Activated CD8-positive, alpha-beta T cell treated with anti-CD3 and anti-CD28 coated beads for 36 hours (primary cell): ENCODE results near the gene MAPKAP1. TPM values are rescaled to one million over a fixed set of nuclear protein-coding genes. Genes with fewer than 3 reads are reported as not detected.
A peak's percentile ranks its signal among the peaks of the same experiment; 100 is the strongest.

Experiments used
- ATAC-seq: fragments of 200-7000 bp; cut with Tn5 transposase; one replicate; pipeline ENCODE4 v1.10.0; 2021; ENCODE audit warnings: mild to moderate bottlenecking, moderate library complexity
- CTCF ChIA-PET: fragments of 350-600 bp; sonication (Branson Sonifier 250); formaldehyde crosslinking; loops from one replicate; lab custom pipeline; 2021; ENCODE audit warnings: antibody characterized with exemption; lab: Charles Lee
- POLR2A ChIA-PET: fragments of 350-600 bp; sonication (Branson Sonifier 250); formaldehyde crosslinking; loops from one replicate; lab custom pipeline; 2021; ENCODE audit warnings: antibody characterized with exemption; lab: Charles Lee
- DNase-seq: peaks from one replicate; pipeline ENCODE4 v3.0.0-alpha.2; 2020
- H3K27ac Mint-ChIP-seq: one replicate; pipeline ENCODE4 v1.8.0; 2021; ENCODE audit warnings: mild to moderate bottlenecking, mixed read lengths
- H3K27me3 Mint-ChIP-seq: one replicate; pipeline ENCODE4 v1.8.0; 2021; ENCODE audit warnings: mixed read lengths
- H3K36me3 Mint-ChIP-seq: one replicate; pipeline ENCODE4 v1.8.0; 2021; ENCODE audit warnings: low read depth, mixed read lengths
- H3K4me1 Mint-ChIP-seq: one replicate; pipeline ENCODE4 v1.8.0; 2021; ENCODE audit warnings: low read depth, mixed read lengths
- H3K4me3 Mint-ChIP-seq: one replicate; pipeline ENCODE4 v1.8.0; 2021; ENCODE audit warnings: mild to moderate bottlenecking, moderate library complexity, mixed read lengths
- H3K9me3 Mint-ChIP-seq: one replicate; pipeline ENCODE4 v1.8.0; 2021; ENCODE audit warnings: mixed read lengths
- CTCF ChIP-seq: fragments of 200-600 bp; IDR thresholded peaks from one replicate; pipeline ENCODE4 v1.8.0; 2022; ENCODE audit warnings: antibody characterized with exemption, mild to moderate bottlenecking
- intact Hi-C: fragments of 100-400 bp; cut with micrococcal nuclease; formaldehyde crosslinking; loops from one replicate; pipeline ENCODE4 v1.10.0; 2022
- total RNA-seq, 2 experiments: library from RNA; stranded (reverse); gene quantifications; one replicate each; pipeline ENCODE4 v1.2.3, GENCODE V29; 2021

The MAPKAP1 gene
- total RNA-seq, 2 experiments from 2014 or later = 58.8 to 62.4 TPM

- DNase-seq (no peak), ATAC-seq (no peak)
- Mint-ChIP-seq H3K9me3 (peaks cover 2% of the 10 kb centered on the region), H3K27me3 (no peaks in the 10 kb centered on the region), H3K36me3 (peaks cover 13% of the 10 kb centered on the region), H3K27ac (no peak overlapping the region), H3K4me3 (no peak overlapping the region), H3K4me1 (peaks cover 55% of the 10 kb centered on the region)
- ChIA-PET CTCF (interaction anchor here (1.0 kb wide), 1 partner anchor 9 kb away, joined by 3 read pairs; no protein-coding TSS in a partner anchor), POLR2A (interaction anchor here (1.4 kb wide), 1 partner anchor 8 kb away, joined by 3 read pairs; no protein-coding TSS in a partner anchor)
- no peak for TF ChIP-seq CTCF
- intact Hi-C loops = loop anchor here (10.0 kb wide), 1 partner anchor 188 kb away; no protein-coding TSS in a partner anchor
Measured at GRCh38 chr9:125637241-125637640, 69.8 kb downstream of the MAPKAP1 start.

GRCh38 chr9:125635888-125636287 lies 71.1 kb downstream of the MAPKAP1 start:
- Mint-ChIP-seq H3K36me3 (peaks cover 16% of the 10 kb centered on the region), H3K4me3 (no peak overlapping the region), H3K27ac (no peak overlapping the region), H3K4me1 (peaks cover 63% of the 10 kb centered on the region), H3K9me3 (peaks cover 2% of the 10 kb centered on the region), H3K27me3 (no peaks in the 10 kb centered on the region)
- ATAC-seq = no peak
- intact Hi-C loops = loop anchor here (10.0 kb wide), 1 partner anchor 189 kb away; no protein-coding TSS in a partner anchor
- DNase-seq = no peak
- TF ChIP-seq CTCF = no peak
- ChIA-PET POLR2A (interaction anchor here (1.4 kb wide), 1 partner anchor 9 kb away, joined by 3 read pairs; no protein-coding TSS in a partner anchor), CTCF (interaction anchor here (1.1 kb wide), 1 partner anchor 77 kb away, joined by 3 read pairs; no protein-coding TSS in a partner anchor)

- intact Hi-C loops = loop anchor here (10.0 kb wide), 1 partner anchor 191 kb away; no protein-coding TSS in a partner anchor
- no peak overlapping the region for H3K4me3 Mint-ChIP-seq
- H3K27me3 Mint-ChIP-seq = no peaks in the 10 kb centered on the region
- H3K4me1 Mint-ChIP-seq = peaks cover 68% of the 10 kb centered on the region
- CTCF ChIA-PET = interaction anchor here (0.9 to 3.1 kb wide), 2 partner anchors 16 to 73 kb away, joined by 3 to 11 read pairs; no protein-coding TSS in a partner anchor
- POLR2A ChIA-PET = interaction anchor here (0.9 kb wide), 1 partner anchor 66 kb away, joined by 3 read pairs; no protein-coding TSS in a partner anchor
- peaks cover 2% of the 10 kb centered on the region for H3K9me3 Mint-ChIP-seq
- no peak for TF ChIP-seq CTCF
- H3K36me3 Mint-ChIP-seq = peaks cover 15% of the 10 kb centered on the region
- no peak overlapping the region for H3K27ac Mint-ChIP-seq
- ATAC-seq (no peak), DNase-seq (no peak)
Measured at GRCh38 chr9:125634040-125634717, 72.8 kb downstream of the MAPKAP1 start.

GRCh38 chr9:125633116-125633745 lies 73.8 kb downstream of the MAPKAP1 start:
- Mint-ChIP-seq H3K36me3 (peaks cover 18% of the 10 kb centered on the region), H3K4me3 (no peak overlapping the region), H3K9me3 (peaks cover 2% of the 10 kb centered on the region), H3K27me3 (no peaks in the 10 kb centered on the region), H3K4me1 (peaks cover 73% of the 10 kb centered on the region), H3K27ac (peak overlapping the region; percentile 63)
- CTCF ChIA-PET = interaction anchor here (1.0 to 3.1 kb wide), 6 partner anchors 13 to 74 kb away, joined by 3 to 18 read pairs (median 4); no protein-coding TSS in a partner anchor
- ATAC-seq (no peak), DNase-seq (no peak)
- intact Hi-C loops = loop anchor here (2.0 to 10.0 kb wide), 2 partner anchors 18 to 192 kb away; no protein-coding TSS in a partner anchor
- POLR2A ChIA-PET = interaction anchor here (1.0 to 2.6 kb wide), 4 partner anchors 9 to 67 kb away, joined by 3 to 8 read pairs (median 4); no protein-coding TSS in a partner anchor
- TF ChIP-seq CTCF = no peak
